ENCODE results near the gene NTRK3. TPM values are rescaled to one million over a fixed set of nuclear protein-coding genes. Genes with fewer than 3 reads are reported as not detected.
A peak's percentile ranks its signal among the peaks of the same experiment; 100 is the strongest.

Gene NTRK3
- 1 to 10 TPM; 4.2 to 7.2 TPM for total RNA-seq

DNA sequence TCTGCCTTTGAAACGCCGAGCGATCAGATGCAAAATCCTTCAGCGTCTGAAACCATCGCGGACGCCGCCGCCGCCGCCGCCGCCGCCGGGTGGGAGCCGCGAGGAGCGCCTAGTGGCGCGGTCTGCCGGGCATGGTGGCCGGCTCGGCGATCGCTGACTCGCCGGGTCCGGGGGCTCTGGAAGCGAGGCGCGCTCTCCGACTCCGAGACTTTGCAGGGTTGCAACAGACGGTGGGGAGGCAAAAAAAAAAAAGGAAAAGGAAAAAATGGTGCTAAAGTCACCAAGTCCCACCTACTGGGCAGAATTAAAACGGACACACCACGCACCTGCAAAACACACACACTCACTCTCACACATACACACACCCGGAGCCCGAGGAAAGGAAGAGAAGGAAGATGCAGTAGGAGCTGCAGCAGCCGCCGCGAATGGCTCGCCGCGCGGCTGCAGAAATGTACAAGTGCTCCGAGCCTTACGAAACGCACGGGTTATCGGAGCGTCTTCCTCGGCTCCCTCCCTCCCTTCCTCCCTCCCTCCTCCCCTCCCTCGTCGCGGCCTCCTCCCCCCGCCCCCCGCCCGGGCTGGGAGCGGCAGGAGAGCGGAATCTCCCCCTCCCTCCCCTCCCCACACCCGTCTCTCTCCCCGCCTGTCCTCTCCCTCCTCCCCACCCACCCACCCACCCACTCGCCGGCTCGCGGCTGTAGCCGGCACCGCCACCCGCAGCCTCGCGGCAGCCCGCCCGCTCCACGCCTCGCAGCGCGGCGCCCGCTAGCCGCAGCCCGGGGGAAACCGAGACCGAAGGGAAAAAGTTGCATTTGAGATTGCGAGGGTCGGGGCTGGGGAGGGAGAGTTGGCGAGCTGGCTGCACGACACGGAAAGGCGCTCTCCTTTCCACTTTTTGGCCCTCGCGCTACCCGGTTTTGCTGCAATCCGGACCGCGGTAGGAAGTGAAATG, at the start of gene NTRK3:
TSS of gene NTRK3 (minus strand) at position 461 of the 952 bp plus-strand sequence. CDS start 586 bp downstream, outside the sequence.
- Histone ChIP-seq H3K36me3 (no peaks in the 10 kb centered on the region), H3K9me3 (no peaks in the 10 kb centered on the region), H3K4me3 (peak within 1 kb of the TSS; percentile 28 to 35), H3K27me3 (replicated peaks; ENCODE audit: insufficient read depth) (peaks cover 15% of the 10 kb centered on the region), H3K4me1 (replicated peaks) (peaks cover 12% of the 10 kb centered on the region), H3K27ac (peak within 1 kb of the TSS; percentile 10 to 33)
- intact Hi-C loops (cut with DNase I): no loop called here
- WGBS: under 1% methylated on average over 67 of the region's 95 CpGs
- TF ChIP-seq POLR2AphosphoS5 (IDR thresholded peaks at IDR 0.05) (no peak), POLR2A (IDR thresholded peaks at IDR 0.05) (no peak)
- TF ChIP-seq, protein P1, sequence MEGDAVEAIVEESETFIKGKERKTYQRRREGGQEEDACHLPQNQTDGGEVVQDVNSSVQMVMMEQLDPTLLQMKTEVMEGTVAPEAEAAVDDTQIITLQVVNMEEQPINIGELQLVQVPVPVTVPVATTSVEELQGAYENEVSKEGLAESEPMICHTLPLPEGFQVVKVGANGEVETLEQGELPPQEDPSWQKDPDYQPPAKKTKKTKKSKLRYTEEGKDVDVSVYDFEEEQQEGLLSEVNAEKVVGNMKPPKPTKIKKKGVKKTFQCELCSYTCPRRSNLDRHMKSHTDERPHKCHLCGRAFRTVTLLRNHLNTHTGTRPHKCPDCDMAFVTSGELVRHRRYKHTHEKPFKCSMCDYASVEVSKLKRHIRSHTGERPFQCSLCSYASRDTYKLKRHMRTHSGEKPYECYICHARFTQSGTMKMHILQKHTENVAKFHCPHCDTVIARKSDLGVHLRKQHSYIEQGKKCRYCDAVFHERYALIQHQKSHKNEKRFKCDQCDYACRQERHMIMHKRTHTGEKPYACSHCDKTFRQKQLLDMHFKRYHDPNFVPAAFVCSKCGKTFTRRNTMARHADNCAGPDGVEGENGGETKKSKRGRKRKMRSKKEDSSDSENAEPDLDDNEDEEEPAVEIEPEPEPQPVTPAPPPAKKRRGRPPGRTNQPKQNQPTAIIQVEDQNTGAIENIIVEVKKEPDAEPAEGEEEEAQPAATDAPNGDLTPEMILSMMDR (IDR thresholded peaks at IDR 0.05): no peak
- no peak for DNase-seq (ENCODE audit: low spot score)

DNA sequence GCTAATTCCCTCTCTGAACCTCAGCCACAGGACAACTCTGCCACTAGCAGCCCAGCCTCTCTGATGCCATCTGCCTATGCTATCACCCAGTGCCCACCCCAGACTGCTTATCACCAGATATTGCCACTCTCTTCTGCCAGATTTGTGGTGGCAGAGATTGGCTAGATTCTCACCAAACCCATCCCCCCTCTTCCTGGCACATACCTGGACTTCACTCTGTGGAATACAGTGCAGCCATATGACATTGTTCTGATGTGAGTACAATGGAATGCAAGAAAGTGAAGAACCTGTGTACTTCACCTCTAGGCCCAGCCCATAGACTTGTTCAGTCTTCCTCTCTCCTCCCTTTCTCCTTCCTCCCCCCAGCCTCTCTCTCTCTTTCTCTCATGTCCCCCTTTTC, 46.9 kb upstream of the NTRK3 start:
- Histone ChIP-seq H3K27ac (no peak overlapping the region), H3K4me3 (no peak overlapping the region), H3K9me3 (no peaks in the 10 kb centered on the region), H3K4me1 (replicated peaks) (no peaks in the 10 kb centered on the region), H3K36me3 (no peaks in the 10 kb centered on the region), H3K27me3 (replicated peaks; ENCODE audit: insufficient read depth) (no peaks in the 10 kb centered on the region)
- TF ChIP-seq POLR2A (IDR thresholded peaks at IDR 0.05): no peak
- TF ChIP-seq POLR2AphosphoS5 (IDR thresholded peaks at IDR 0.05): no peak
- TF ChIP-seq, protein P1 (IDR thresholded peaks at IDR 0.05): no peak
- intact Hi-C loops (cut with DNase I): no loop called here
- no peak for DNase-seq (ENCODE audit: low spot score)

- Histone ChIP-seq H3K4me3 (no peak overlapping the region), H3K4me1 (replicated peaks) (no peaks in the 10 kb centered on the region), H3K27ac (no peak overlapping the region), H3K36me3 (no peaks in the 10 kb centered on the region), H3K9me3 (no peaks in the 10 kb centered on the region), H3K27me3 (replicated peaks; ENCODE audit: insufficient read depth) (no peaks in the 10 kb centered on the region)
- TF ChIP-seq, protein P1 (IDR thresholded peaks at IDR 0.05): no peak
- no peak for TF ChIP-seq POLR2AphosphoS5 (IDR thresholded peaks at IDR 0.05)
- no peak for TF ChIP-seq POLR2A (IDR thresholded peaks at IDR 0.05)
- DNase-seq (ENCODE audit: low spot score): no peak
- intact Hi-C loops (cut with DNase I): no loop called here
- 70% methylated on average over 3 of the region's 3 CpGs for WGBS
These were observed 45.8 kb upstream of the NTRK3 start for GRCh38 chr15:88302373-88302772.

- no peak for DNase-seq (ENCODE audit: low spot score)
- Histone ChIP-seq H3K27ac (no peak overlapping the region), H3K4me3 (no peak overlapping the region), H3K27me3 (replicated peaks; ENCODE audit: insufficient read depth) (no peaks in the 10 kb centered on the region), H3K36me3 (no peaks in the 10 kb centered on the region), H3K9me3 (no peaks in the 10 kb centered on the region), H3K4me1 (replicated peaks) (no peaks in the 10 kb centered on the region)
- WGBS: 67% methylated on average over 2 of the region's 2 CpGs
- TF ChIP-seq POLR2A (IDR thresholded peaks at IDR 0.05) (no peak), POLR2AphosphoS5 (IDR thresholded peaks at IDR 0.05) (no peak)
- TF ChIP-seq, protein P1 (IDR thresholded peaks at IDR 0.05): no peak
- intact Hi-C loops (cut with DNase I): no loop called here
These were observed 44.8 kb upstream of the NTRK3 start for GRCh38 chr15:88301311-88301710.

DNA sequence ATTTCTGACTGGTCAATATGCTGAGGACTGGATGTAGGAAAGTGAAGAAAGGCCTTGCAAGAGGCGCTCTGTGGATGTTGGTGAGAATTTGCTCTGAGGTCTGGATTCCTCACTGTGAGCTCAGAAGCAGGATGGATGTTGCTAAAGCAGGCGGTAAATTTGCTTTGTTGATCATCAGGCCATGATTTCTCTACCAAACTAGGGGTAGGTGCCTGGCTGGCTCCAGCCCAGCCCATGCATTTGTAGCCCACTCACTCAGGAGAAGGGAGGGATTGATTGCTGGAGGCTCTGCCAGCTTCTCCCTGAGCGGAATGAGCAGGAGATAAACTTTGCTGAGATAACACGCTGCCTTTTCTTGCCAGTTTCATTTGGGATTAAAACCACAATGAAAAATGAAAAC, 44.3 kb upstream of the NTRK3 start:
- intact Hi-C loops (cut with DNase I): no loop called here
- Histone ChIP-seq H3K36me3 (no peaks in the 10 kb centered on the region), H3K9me3 (no peaks in the 10 kb centered on the region), H3K4me3 (no peak overlapping the region), H3K27me3 (replicated peaks; ENCODE audit: insufficient read depth) (no peaks in the 10 kb centered on the region), H3K4me1 (replicated peaks) (no peaks in the 10 kb centered on the region), H3K27ac (no peak overlapping the region)
- 88% methylated on average over 4 of the region's 4 CpGs for WGBS
- TF ChIP-seq POLR2AphosphoS5 (IDR thresholded peaks at IDR 0.05): no peak
- TF ChIP-seq, protein P1 (IDR thresholded peaks at IDR 0.05): no peak
- no peak for TF ChIP-seq POLR2A (IDR thresholded peaks at IDR 0.05)
- no peak for DNase-seq (ENCODE audit: low spot score)

All from prostate gland (tissue), 2 donors.